Epidermal melanocyte (primary cell): ENCODE results near the gene COL7A1.
"Not testable (repeated sequence)": the region's sequence is repeated elsewhere in the genome, so short reads cannot be mapped to it uniquely, and the experiment has no call there.

Experiments used
- DNase-seq: peaks from one replicate; pipeline ENCODE4 v3.0.0; 2011; ENCODE audit warnings: low spot score; ENCODE audit not compliant: insufficient read length

COL7A1 gene

DNA sequence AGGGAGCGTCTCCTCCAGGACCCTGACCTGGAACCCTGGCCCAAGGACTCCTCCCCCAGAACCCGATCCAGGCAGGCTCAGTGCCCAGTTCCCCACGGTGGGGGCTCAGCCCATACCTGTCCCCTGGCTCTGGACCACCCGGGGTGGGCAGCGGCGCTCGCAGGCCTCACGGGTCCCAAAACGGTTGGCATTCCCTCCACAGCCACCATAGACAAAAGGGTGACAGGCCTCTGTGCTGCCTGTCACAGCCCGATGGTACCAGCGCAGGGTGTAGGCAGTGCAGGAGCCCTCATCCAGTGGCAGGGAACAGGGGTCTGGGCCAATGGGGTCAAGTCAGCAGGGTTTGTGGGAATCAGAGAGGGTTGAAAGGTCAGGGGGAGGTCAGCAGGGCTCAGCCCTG, 30.5 kb downstream of the COL7A1 start:
- DNase-seq: peak; percentile 11

GRCh38 chr3:48564022-48564421, 31.1 kb downstream of the COL7A1 start:
- peak; percentile 86 for DNase-seq

DNA sequence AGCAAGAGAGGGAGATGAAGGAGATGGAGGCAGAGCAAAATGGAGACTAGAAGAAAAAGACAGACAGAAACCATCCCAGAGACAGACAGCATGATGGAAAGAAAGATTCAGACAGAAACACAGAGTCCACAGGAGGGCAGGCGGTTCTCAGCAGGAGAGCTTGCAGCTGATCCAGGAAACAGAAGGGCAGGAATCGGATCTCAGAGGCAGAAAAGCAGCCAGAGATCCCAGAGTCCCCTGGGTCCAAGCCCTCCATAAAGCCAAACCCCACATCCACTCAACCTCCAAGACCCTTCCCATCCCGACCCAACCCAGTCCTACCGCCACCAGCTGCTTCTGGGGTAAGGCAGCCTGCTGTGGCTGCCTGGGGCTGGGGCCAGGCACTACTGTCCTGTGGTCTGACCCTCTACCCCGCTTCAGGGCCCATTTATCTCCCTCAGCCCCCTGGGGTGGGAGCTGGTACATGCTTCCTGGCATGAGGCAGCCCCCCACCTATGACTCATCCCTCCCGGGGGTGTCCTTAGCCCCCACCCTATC, 31.7 kb downstream of the COL7A1 start, which contains the start of gene UCN2:
Gene UCN2, minus strand, starts transcription at position 400 of the 537 bp plus-strand sequence. CDS start 657 bp downstream, outside the sequence.
- no peak for DNase-seq

GRCh38 chr3:48562367-48563095, 32.6 kb downstream of the COL7A1 start:
- DNase-seq: no peak

GRCh38 chr3:48561045-48561736, 33.9 kb downstream of the COL7A1 start:
- DNase-seq: no peak

DNA sequence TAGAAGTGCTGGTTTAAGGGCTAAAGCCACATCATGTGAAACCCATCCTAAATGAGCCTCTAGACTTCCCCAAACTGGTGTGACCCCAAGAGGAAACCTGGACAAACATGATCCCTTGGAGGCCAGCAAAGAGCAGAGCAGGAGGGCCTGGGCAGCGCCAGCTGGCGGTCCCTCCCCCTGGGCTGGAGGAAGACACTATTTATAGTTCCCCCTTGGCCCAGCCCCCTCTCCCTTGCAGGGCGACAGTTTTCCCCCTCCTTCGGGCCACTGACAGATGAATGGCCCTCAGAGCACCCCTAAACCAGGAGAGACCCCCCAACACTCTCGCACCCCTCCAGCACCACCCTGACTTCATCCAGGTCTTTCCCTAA, 34.5 kb downstream of the COL7A1 start:
- DNase-seq: no peak

DNA sequence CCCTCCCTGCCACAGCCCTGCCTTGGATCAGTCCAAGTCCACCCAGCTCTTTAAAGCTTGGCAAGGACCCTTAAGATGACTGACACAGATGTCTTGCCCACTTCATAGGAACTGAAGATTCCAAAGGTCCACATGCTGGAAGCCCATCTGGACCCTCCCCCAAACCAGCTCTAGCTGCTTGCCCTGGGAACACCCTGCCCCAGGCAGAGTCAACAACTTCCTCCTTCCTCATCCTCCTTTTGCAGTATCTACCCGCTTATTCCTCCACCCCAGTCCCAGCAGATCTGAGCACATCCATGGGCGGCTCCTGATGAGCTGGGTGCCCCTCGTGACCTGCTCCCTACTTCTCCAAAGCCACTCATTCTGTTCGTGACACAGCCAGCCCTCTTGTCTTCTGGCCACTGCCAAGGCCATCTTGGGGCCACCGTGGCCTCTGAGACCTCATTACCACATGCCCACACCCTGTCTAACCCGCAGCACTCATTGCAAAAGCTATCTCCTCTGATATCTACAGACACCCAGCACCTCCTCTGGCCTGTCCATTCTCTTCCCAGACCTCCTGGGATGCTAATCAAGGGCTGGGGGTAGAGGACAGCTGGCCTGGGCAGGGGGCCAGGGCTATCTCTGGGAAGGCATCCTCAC, 36.5 kb downstream of the COL7A1 start:
- no peak for DNase-seq

DNA sequence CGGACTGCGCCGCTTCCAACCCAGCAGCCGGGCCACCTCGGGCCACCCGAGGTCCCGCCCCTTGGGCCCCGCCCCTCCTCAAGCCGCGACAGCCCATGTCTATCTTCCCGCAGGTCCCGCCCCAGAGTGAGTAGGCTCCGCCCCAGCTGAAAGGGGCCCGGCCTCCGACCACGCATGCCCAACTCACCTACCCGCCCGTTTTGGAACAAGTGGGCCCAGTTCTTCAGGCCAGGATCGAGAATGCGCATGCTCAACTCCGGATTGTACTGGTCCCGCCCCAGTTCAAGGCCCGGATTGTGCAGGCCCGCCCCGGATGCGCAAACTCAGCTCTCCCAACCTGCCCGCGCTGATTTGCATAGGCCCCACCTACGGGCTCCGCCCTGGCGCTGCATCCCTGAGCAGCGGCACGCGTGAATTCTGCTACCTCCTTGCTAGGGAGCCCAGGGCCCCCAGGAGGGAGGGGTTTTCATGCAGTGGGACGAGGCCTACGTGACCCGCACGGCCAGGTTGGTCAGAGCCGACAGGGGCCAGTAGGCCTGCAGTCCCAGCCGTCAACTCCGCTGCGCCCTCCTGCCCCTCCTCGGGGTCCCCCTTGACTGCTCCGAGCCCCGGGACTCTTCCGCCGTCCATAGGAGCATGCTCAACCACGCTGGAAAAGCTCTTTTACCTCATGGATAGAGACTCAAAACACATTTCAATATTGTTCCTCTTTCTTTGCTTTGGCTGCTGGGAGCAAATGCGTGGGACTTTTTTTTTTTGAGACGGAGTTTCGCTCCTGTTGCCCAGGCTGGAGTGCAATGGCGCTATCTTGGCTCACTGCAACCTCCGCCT, 38.1 kb downstream of the COL7A1 start, which contains the start of gene PFKFB4:
Gene PFKFB4, minus strand, starts transcription at position 8 of the 831 bp plus-strand sequence. CDS start 26 bp downstream, outside the sequence.
- peak; percentile 90 for DNase-seq

DNA sequence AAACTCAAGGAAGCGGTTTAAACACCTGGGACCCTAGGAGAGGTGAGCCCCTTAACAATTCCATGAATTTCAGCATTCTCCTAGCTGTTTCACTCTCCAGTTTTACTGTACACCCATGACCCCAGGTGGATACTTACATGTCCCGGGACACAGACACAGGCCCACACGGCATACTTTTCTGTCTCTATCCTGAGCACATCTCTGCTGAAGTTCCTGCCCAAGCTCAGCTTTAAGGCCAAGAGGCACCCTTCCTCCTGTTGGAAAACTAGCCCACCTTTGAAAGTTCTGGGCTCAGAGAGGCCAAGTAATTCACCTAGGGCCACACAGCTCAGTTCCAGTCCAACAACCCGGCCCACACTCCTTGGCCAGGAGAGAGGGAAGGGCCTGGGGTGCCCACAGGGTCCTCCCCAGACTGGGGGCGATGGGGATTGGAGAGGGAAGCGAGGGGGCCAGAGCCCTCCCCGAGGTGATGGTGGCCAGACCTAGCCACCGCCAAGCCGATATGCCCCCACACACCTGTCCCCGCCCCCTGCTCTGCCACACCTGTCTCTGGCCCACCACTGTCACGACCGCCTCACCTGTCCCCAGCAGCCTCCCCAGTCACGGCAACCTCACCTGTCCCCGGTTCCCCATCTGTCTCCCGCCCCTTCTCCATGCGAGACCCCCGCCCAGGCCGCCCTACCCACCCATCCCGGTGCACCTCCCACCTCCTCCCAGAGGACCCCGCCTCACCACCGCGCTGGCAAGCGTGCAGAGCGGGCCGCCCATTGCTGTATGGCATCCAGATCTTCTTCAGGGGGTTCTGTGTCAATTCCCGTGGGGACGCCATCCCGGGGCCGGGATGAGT, 39.0 kb downstream of the COL7A1 start:
- no peak for DNase-seq

DNA sequence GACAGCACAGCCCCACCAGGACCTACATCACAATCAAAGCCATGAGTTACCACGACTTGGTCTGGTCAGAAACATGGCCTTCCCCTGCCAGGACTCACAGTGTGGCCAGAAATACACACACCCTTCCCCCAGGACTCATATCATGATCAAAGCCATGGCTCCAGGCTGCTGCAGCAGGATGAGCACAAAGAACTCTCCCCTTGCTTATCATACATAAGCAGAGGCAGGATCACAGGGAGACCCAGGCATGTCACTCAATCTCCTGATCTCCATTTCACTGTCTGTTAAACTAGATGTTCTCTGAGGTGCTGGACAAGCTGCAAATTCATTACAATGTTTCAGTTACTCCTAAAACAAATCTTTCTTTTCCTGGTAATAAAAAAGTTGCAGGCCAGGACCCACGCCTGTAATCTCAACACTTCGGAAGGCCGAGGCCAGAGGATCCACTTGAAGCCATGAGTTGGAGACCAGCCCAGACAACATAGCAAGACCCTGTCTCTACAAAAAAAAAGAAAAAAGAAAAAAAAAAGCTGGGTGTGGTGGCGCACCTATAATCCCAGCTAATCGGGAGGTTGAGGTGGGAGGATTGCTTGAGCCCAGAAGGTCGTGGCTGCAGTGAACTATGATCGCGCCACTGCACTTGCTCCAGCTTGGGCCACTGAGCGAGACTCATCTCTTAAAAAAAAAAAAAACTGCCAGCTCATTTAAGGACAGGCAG, 39.7 kb downstream of the COL7A1 start:
- no peak for DNase-seq

- no peak for DNase-seq
These were observed 41.0 kb downstream of the COL7A1 start for GRCh38 chr3:48553886-48554845.

DNA sequence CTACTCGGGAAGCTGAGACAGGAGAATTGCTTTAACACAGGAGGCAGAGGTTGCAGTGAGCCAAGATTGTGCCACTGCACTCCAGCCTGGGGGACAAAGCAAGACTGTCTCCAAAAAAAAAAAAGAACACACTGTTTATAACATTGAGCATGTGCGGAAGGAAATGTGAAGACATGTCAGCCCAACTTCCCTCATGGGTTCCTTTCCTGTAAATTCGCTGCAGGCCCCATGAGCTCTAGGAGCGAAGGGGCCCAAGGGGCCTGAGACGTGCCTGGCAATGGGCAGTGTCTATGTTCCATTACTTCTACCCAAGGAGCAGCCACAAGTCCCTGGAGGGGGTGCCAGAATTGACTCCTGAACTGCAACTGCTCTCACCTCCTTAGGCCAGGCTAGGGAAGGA, 41.8 kb downstream of the COL7A1 start:
- DNase-seq: no peak

- no peak for DNase-seq
These were observed 42.8 kb downstream of the COL7A1 start for GRCh38 chr3:48552111-48552951.

DNA sequence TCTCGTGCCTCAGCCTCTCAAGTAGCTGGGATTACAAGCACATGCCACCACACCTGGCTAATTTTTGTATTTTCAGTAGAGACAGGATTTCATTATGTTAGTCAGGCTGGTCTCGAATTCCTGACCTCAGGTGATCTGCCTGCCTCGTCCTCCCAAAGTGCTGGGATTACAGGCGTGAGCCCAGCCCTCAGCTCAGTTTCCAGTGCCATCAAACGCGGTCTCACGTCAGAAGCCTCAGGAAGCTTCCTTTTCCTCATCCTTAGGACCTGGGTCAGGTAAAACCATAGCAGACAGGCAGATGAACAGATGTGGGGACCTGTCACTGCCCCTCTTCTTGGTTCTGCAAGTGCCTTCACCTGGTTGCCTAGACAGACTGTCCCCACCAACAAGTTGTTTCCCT, 43.5 kb downstream of the COL7A1 start:
- not testable (repeated sequence) for DNase-seq

- peak; percentile 65 for DNase-seq
These were observed 46.1 kb downstream of the COL7A1 start for GRCh38 chr3:48548729-48549705.

- DNase-seq: no peak
These were observed 47.0 kb downstream of the COL7A1 start for GRCh38 chr3:48548126-48548525.
